HG02759 (cell line): Measurements from ENCODE around the gene THTPA.
"Not testable (repeated sequence)": the region's sequence is repeated elsewhere in the genome, so short reads cannot be mapped to it uniquely, and the experiment has no call there.

Experiments used
- ATAC-seq: cut with Tn5 transposase; IDR thresholded peaks from one replicate; pipeline ENCODE4 v1.9.1; 2021; ENCODE audit warnings: mild to moderate bottlenecking, moderate library complexity; ENCODE audit not compliant: unreplicated experiment

Gene THTPA

GRCh38 chr14:23582906-23583760 lies 27.1 kb downstream of the THTPA start:
- ATAC-seq: no peak

- ATAC-seq: not testable (repeated sequence)
Measured at GRCh38 chr14:23583761-23584526, 27.9 kb downstream of the THTPA start.

GRCh38 chr14:23584527-23585203 lies 28.6 kb downstream of the THTPA start:
- ATAC-seq: not testable (repeated sequence)

- ATAC-seq: peak; percentile 99
Measured at GRCh38 chr14:23588884-23589598, 33.0 kb downstream of the THTPA start.

GRCh38 chr14:23589606-23590005 lies 33.5 kb downstream of the THTPA start:
- ATAC-seq: no peak

- ATAC-seq: no peak
Measured at GRCh38 chr14:23590198-23590597, 34.1 kb downstream of the THTPA start.

GRCh38 chr14:23594191-23594590 lies 38.1 kb downstream of the THTPA start:
- not testable (repeated sequence) for ATAC-seq

GRCh38 chr14:23600322-23600707 lies 44.2 kb downstream of the THTPA start:
- no peak for ATAC-seq

- no peak for ATAC-seq
Measured at GRCh38 chr14:23600806-23601205, 44.7 kb downstream of the THTPA start.

- ATAC-seq: no peak
Measured at GRCh38 chr14:23601424-23601823, 45.4 kb downstream of the THTPA start.

- peak; percentile 28 for ATAC-seq
Measured at GRCh38 chr14:23601845-23602180, 45.7 kb downstream of the THTPA start.

GRCh38 chr14:23602181-23603095 lies 46.4 kb downstream of the THTPA start:
- ATAC-seq: no peak

- no peak for ATAC-seq
Measured at GRCh38 chr14:23603103-23603502, 47.0 kb downstream of the THTPA start.

- no peak for ATAC-seq
Measured at GRCh38 chr14:23604148-23604547, 48.1 kb downstream of the THTPA start.

GRCh38 chr14:23604675-23605170 lies 48.7 kb downstream of the THTPA start:
- ATAC-seq: no peak

- peak; percentile 89 for ATAC-seq
Measured at GRCh38 chr14:23605931-23606585, 50.0 kb downstream of the THTPA start.

GRCh38 chr14:23608454-23608853 lies 52.4 kb downstream of the THTPA start:
- ATAC-seq: no peak

GRCh38 chr14:23609001-23609400 lies 52.9 kb downstream of the THTPA start:
- ATAC-seq: no peak

- ATAC-seq: not testable (repeated sequence)
Measured at GRCh38 chr14:23609411-23610089, 53.5 kb downstream of the THTPA start.
